Measurements from ENCODE around the gene RAB15.

The RAB15 gene

GRCh38 chr14:64919618-64920017, 52.5 kb downstream of the RAB15 start:
- TF ChIP-seq REST (IDR thresholded peaks at IDR 0.05; ENCODE audit: low read depth) (no peak), TEAD4 (IDR thresholded peaks at IDR 0.05) (peak; percentile 89), EP300 (IDR thresholded peaks at IDR 0.05; ENCODE audit: borderline replicate concordance) (peak; percentile 47; the same call in 1 of the 2 replicates), YY1 (IDR thresholded peaks at IDR 0.05; ENCODE audit: low read depth) (no peak), RAD21 (IDR thresholded peaks at IDR 0.05; ENCODE audit: low read depth) (no peak), NFIC (IDR thresholded peaks at IDR 0.05) (peak; percentile 53; the same call in 1 of the 2 replicates), FOXM1 (IDR thresholded peaks at IDR 0.05; ENCODE audit: borderline replicate concordance, low read depth) (no peak), CREB1 (IDR thresholded peaks at IDR 0.05; ENCODE audit: low read depth) (no peak), TCF12 (IDR thresholded peaks at IDR 0.05; ENCODE audit: low read depth) (peak; percentile 53), CEBPB (IDR thresholded peaks at IDR 0.05) (peak; percentile 99), USF1 (IDR thresholded peaks at IDR 0.05) (no peak), MAX (IDR thresholded peaks at IDR 0.05) (no peak), ZBTB7A (IDR thresholded peaks at IDR 0.05; ENCODE audit: low read depth) (no peak), EGR1 (IDR thresholded peaks at IDR 0.05) (no peak), TAF1 (IDR thresholded peaks at IDR 0.05; ENCODE audit: low read depth) (no peak)

GRCh38 chr14:64919215-64919614, 52.9 kb downstream of the RAB15 start:
- TF ChIP-seq USF1 (IDR thresholded peaks at IDR 0.05) (no peak), RAD21 (IDR thresholded peaks at IDR 0.05; ENCODE audit: low read depth) (no peak), YY1 (IDR thresholded peaks at IDR 0.05; ENCODE audit: low read depth) (no peak), CEBPB (IDR thresholded peaks at IDR 0.05) (no peak), EGR1 (IDR thresholded peaks at IDR 0.05) (no peak)

DNA sequence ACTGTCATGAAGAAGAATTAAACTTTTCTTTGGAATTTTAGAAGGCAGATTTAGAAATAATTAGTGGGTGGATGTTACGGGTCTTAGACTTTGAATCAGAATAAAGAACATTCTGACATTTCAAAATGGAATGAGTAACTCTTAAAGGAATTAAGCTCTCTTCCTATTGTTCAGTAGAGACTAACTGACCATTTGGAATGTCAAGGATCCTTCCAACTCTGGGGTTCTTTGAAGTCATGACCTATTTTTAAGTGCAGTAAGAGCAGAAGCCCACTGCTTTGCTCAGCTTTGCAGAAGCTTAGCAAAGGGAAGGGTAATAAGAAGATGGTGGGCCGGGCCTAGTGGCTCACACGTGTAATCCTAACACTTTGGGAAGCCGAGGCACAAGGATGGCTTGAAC, 53.9 kb downstream of the RAB15 start:
- TF ChIP-seq USF1 (IDR thresholded peaks at IDR 0.05) (no peak), EGR1 (IDR thresholded peaks at IDR 0.05) (no peak), TCF12 (IDR thresholded peaks at IDR 0.05; ENCODE audit: low read depth) (no peak), CREB1 (IDR thresholded peaks at IDR 0.05; ENCODE audit: low read depth) (no peak), YY1 (IDR thresholded peaks at IDR 0.05; ENCODE audit: low read depth) (no peak), EP300 (IDR thresholded peaks at IDR 0.05; ENCODE audit: borderline replicate concordance) (no peak), TEAD4 (IDR thresholded peaks at IDR 0.05) (no peak), RAD21 (IDR thresholded peaks at IDR 0.05; ENCODE audit: low read depth) (no peak), MAX (IDR thresholded peaks at IDR 0.05) (no peak), TAF1 (IDR thresholded peaks at IDR 0.05; ENCODE audit: low read depth) (no peak), REST (IDR thresholded peaks at IDR 0.05; ENCODE audit: low read depth) (no peak), FOXM1 (IDR thresholded peaks at IDR 0.05; ENCODE audit: borderline replicate concordance, low read depth) (no peak), CEBPB (IDR thresholded peaks at IDR 0.05) (no peak)

DNA sequence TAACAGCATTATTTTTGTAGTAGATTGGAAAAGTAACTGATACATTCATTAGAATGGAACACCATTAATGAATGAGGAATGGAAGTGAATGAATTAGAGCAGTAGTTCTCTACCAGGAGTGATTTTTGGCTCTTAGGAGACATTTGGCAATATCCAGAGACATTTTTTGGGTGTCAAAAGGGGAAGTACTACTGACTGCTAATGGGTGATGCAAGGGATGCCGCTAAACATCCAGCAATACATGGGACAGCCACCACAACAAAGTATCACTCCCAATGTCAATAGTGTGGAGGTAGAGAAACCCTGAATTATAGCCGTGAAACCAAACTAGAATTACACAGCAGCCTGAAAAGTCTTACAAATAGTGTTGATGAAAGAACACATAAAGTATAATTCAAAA, 56.3 kb downstream of the RAB15 start:
- TF ChIP-seq REST (IDR thresholded peaks at IDR 0.05; ENCODE audit: low read depth): no peak
- TF ChIP-seq RAD21 (IDR thresholded peaks at IDR 0.05; ENCODE audit: low read depth): no peak
- no peak for TF ChIP-seq MAX (IDR thresholded peaks at IDR 0.05)
- TF ChIP-seq NFIC (IDR thresholded peaks at IDR 0.05): no peak

Measured in Ishikawa (cell line).